ENCODE data around the gene GAD1.

Gene GAD1

DNA sequence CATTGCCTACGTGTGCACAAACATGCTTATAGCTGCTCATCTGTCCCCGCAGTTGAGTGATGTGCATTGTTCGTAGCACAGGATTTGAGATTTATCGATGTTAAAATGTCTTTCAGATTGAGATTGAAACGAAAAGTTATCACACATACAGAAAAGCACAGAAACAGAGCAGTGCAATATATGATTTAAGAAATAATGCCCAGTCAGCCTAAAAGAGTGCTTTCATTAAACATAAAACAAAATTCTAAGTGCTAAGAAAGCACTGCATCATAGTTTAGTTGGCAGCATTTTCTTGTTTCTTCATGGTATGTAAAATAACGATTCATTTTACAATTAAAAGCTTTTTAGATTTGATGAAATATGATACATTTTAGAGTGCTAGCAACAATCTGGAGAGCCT is 80.4 kb downstream of the GAD1 start:
- DNase-seq, result no peak

DNA sequence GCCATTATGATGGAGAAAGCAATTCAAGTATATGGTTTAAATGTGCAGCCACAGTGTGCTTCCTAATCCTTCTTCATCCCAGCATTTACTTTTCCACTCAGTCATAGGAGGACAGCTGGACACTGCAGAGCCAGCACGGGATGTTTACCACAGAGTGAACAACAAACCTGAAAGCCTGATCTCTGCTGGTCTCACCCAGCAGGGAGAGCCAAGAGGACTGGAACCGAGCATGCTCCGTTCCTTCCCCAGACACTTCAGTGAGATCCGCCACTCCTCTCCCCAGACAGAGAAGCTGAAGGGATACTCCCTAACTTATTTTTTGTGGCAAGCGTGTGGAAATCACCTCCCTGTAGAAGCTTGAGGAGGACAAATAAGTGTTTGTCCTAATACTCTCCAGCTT is 89.2 kb downstream of the GAD1 start:
- no peak for DNase-seq
